Renal cortical epithelial cell (primary cell): ENCODE data around the gene SSTR5. TPM values are rescaled to one million over a fixed set of nuclear protein-coding genes. Genes with fewer than 3 reads are reported as not detected.
A peak's percentile ranks its signal among the peaks of the same experiment; 100 is the strongest.

ENCODE experiments used
- DNase-seq: peaks from one replicate; pipeline ENCODE4 v3.0.0-alpha.2; 2011; ENCODE audit warnings: low read depth
- total RNA-seq: library from RNA; depleted of rRNA; stranded (reverse); fragments of >200 nt; gene quantifications from 2 replicates; pipeline ENCODE4 v1.2.3, GENCODE V29; 2014

SSTR5 gene
- total RNA-seq, 1 donor from 2014 or later = 0.40 TPM

DNA sequence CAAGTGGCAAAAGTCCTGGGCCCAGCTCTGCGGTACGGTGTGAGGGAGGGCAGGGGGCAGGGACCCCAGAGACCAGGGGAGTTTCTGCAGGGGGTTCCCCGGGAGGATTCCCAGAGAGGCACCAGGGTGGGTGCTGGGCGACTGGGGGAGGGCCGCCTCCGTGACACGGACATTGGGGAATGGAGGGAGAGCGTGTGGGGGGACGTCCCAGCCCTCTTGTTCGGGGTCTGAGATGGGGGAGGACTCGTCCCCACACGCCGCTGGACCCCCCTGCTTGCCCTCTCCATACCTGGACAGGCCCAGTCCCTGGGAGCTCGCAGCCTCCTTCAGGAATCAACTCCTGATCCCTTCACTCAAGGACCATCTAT lies 49.8 kb downstream of the SSTR5 start:
- DNase-seq = no peak

GRCh38 chr16:1123525-1124230 lies 51.1 kb downstream of the SSTR5 start:
- no peak for DNase-seq

- no peak for DNase-seq
Observed at GRCh38 chr16:1124291-1124690, 51.7 kb downstream of the SSTR5 start.

DNA sequence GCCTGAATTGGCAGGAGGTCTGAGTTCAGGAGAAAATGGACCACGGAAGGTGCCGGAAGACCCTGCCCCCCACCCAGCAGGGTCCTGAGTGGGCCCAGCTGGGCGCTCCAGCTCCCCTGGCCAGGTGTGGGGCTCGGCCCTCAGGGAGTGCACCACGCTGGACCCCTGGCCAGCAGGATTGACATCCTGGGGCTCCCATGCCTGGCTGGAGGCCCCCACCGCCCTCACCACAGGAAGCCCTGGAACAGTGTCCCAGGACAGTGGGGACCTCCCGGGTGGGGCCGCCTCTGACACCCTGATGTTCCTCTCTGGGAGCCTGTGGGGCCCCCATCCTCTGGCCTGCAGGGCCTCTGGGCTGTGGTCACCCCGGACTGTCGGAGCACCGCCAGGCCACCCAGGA lies 52.2 kb downstream of the SSTR5 start:
- no peak for DNase-seq

DNA sequence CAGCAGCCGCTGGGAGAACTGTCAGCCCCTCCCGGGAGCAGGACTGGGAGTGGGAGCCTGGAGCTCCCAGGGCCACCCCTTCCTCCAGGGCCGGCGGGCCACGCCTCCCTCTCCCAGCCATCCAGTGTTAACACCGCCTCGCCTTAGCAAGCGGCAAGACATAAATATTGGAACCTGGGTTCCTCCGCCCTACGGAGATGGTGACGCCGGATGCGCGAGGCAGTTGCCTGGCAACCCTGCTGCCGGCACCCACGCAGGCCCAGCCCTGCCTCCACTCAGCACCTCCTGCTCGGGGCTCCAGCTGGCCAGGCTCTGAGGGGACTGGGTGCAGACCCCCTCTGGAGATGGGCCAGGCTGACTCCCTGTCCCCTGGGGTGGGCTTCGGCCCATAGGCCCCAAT lies 52.9 kb downstream of the SSTR5 start:
- peak; percentile 7 for DNase-seq

DNA sequence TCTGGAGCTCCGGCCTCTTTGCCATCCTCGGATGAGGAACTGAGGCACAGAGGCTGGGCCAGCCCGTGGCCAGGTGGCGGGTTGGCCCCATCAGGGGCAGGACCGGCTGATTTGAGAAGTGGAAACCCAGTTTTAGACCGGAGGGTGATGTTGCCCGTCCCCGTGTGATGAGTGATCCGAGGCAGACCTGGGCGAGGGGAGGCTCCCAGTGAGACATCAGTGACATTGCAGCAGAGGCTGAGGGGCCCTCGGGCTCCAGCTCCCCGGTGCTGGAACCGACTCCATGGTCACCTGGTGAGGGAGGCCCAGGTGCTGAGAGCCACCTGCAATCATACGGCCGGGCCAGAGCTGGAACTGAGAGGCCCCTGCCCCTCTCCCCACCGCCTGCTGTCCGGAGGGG lies 53.5 kb downstream of the SSTR5 start:
- DNase-seq = no peak

DNA sequence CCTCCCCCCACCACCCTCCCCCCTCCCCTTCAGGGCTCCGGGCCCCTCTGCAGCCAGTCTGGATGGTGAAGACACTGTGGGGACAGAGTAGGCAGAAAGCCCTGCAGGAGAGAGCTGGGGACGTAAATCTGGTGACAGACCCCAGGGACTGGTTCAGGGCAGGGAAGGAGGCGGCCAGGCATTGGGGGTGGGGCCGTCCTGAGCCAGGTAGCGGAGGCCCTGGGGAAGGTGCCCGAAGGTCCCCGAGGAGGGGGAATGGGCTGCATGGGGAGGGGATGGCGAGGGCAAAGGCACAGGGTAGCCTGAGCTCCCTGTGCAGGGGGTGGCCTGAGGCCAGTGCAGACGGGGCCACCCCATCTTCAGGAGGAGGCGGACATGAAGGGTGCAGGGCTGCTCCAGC lies 54.0 kb downstream of the SSTR5 start:
- DNase-seq = no peak

- no peak for DNase-seq
Observed at GRCh38 chr16:1127101-1127500, 54.6 kb downstream of the SSTR5 start.

GRCh38 chr16:1127971-1128715 lies 55.6 kb downstream of the SSTR5 start:
- no peak for DNase-seq

- no peak for DNase-seq
Observed at GRCh38 chr16:1129106-1129960, 56.8 kb downstream of the SSTR5 start.

DNA sequence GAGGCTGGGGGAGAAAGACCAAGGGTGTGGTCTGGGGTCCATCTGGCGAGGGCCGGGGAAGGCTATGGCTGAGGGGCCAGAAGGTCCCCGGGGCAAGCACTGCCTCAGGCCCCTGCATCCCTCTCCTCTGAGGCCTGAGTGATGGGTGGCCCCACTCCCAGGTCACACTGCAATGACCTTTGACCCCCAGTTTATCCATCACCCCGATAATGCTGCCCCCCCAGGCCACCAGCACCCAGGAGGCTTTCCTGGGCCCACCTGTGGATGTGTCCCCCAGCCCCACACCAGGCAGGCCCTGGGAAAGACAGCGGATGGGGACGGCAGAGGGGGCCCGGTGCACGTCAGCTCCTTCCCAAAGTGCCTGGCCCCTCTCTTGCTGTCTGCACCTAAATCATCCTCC lies 57.8 kb downstream of the SSTR5 start:
- DNase-seq = no peak

Other genes with a start within 250 kb of the SSTR5 start
- 12.7 and 27.6 TPM in 2 replicates for gene LMF1, start 101.8 kb upstream of the SSTR5 start, total RNA-seq
- gene SOX8, start 91.0 kb upstream of the SSTR5 start, total RNA-seq = 0.20 TPM in 1 of 2 replicates, not detected in the other
- gene C1QTNF8, start 23.5 kb downstream of the SSTR5 start, total RNA-seq = not detected in 2 replicates
- 1.0 and 36.2 TPM in 2 replicates for gene CACNA1H, start 80.4 kb downstream of the SSTR5 start, total RNA-seq
- gene TPSG1, start 152.5 kb downstream of the SSTR5 start, total RNA-seq = not detected in 2 replicates
- gene TPSB2, start 157.4 kb downstream of the SSTR5 start, total RNA-seq = not detected in 2 replicates
- gene TPSAB1, start 168.0 kb downstream of the SSTR5 start, total RNA-seq = not detected in 2 replicates
- not detected in 2 replicates for gene TPSD1, start 183.3 kb downstream of the SSTR5 start, total RNA-seq
- 64.3 and 90.0 TPM in 2 replicates for gene UBE2I, start 236.9 kb downstream of the SSTR5 start, total RNA-seq